ENCODE data around the gene BARD1.

GRCh38 chr2:214737188-214737587, 72.3 kb downstream of the BARD1 start:
- TF ChIP-seq EZH2 (IDR thresholded peaks at IDR 0.05; ENCODE audit: borderline replicate concordance, low read length) (no peak), CTCF (conservative IDR thresholded peaks at IDR 0.05 in 1 of 2, IDR thresholded peaks at IDR 0.05 in 1 of 2; ENCODE audit: extremely low read depth in 1 of 2, insufficient read depth in 1 of 2, low read depth in 1 of 2, low read length in 2 of 2) (no peak)
